HepG2 (cell line): ENCODE data around the gene IL24. TPM values are rescaled to one million over a fixed set of nuclear protein-coding genes. Genes with fewer than 3 reads are reported as not detected.

ENCODE experiments used
- ATAC-seq: fragments of 200-7000 bp; cut with Tn5 transposase; 3 replicates; pipeline ENCODE4 v1.9.1; 2020; ENCODE audit warnings: mild to moderate bottlenecking, moderate library complexity
- BruUV-seq: library from RNA; stranded (reverse); fragments of 400-500 nt; replicated peaks from 2 replicates; lab custom pipeline; 2021; lab: Mats Ljungman, UMichigan
- CTCF ChIA-PET: fragments of 300-600 bp; formaldehyde crosslinking; extraction: SDS; loops from one replicate; lab custom pipeline; 2021; ENCODE audit warnings: low total read pairs, inconsistent platforms, low intra/inter-chr PET ratio; lab: Yijun Ruan, JAX
- POLR2A ChIA-PET: fragments of 350-600 bp; sonication (Branson Sonifier 250); formaldehyde crosslinking; loops from one replicate; lab custom pipeline; 2020; ENCODE audit warnings: antibody characterized with exemption, inconsistent platforms; lab: Yijun Ruan, JAX
- DNase-seq: peaks from one replicate; pipeline ENCODE4 v3.0.0-alpha.2; 2015; ENCODE audit warnings: low spot score
- FAIRE-seq: peaks from 3 replicates; lab custom pipeline; 2011; peaks lifted over from hg19 to GRCh38; lab: Jason Lieb, UNC
- H2AFZ ChIP-seq: one replicate; pipeline ENCODE4 v1.6.1; 2011; ENCODE audit warnings: low read length, inconsistent platforms
- H3K27ac ChIP-seq: fragments of 300-600 bp; 3 replicates; pipeline ENCODE4 v1.8.0; 2011; ENCODE audit warnings: mixed run types, mild to moderate bottlenecking, mixed read lengths, low read length, inconsistent platforms; ENCODE audit not compliant: insufficient read depth; ENCODE audit errors: extremely low read length
- H3K27me3 ChIP-seq, 2 experiments: fragments of 200-600 bp in 1 of 2; 2 replicates in 1 of 2; 3 replicates in 1 of 2; pipeline versions ENCODE4 v1.6.0 to v1.8.0; 2011; ENCODE audit warnings: low read length in 2 of 2, mild to moderate bottlenecking in 2 of 2, moderate library complexity in 2 of 2, inconsistent platforms in 1 of 2; ENCODE audit not compliant: insufficient read depth in 2 of 2, control insufficient read depth in 1 of 2
- H3K36me3 ChIP-seq, 2 experiments: fragments of 200-600 bp in 1 of 2; replicated peaks in 1 of 2; 2 replicates in 1 of 2; 3 replicates in 1 of 2; pipeline versions ENCODE4 v1.5.1 to v1.8.0; 2011; ENCODE audit warnings: low read length in 2 of 2, inconsistent platforms in 1 of 2; ENCODE audit not compliant: insufficient read depth in 2 of 2, control insufficient read depth in 1 of 2
- H3K4me1 ChIP-seq: 2 replicates; pipeline ENCODE4 v1.5.1; 2012; ENCODE audit warnings: low read length, inconsistent platforms; ENCODE audit not compliant: insufficient read depth
- H3K4me2 ChIP-seq: 2 replicates; pipeline ENCODE4 v1.6.0; 2011; ENCODE audit warnings: low read depth, low read length, inconsistent platforms
- H3K4me3 ChIP-seq, 3 experiments: fragments of 200-600 bp in 1 of 3; sonication (generic), shearing (Covaris generic) in 1 of 3; replicated peaks in 1 of 3; 2 replicates each; pipeline ENCODE4 v1.5.1; 2011 to 2016; ENCODE audit warnings: low read length in 3 of 3, inconsistent platforms in 2 of 3, low read depth in 2 of 3, mild to moderate bottlenecking in 2 of 3, control low read depth in 1 of 3, mixed read lengths in 1 of 3; ENCODE audit not compliant: insufficient read depth in 1 of 3
- H3K79me2 ChIP-seq: one replicate; pipeline ENCODE4 v1.6.1; 2011; ENCODE audit warnings: low read length, inconsistent platforms; ENCODE audit not compliant: insufficient read depth
- H3K9ac ChIP-seq: 2 replicates; pipeline ENCODE4 v1.6.0; 2011; ENCODE audit warnings: mild to moderate bottlenecking, low read depth, low read length, inconsistent platforms; ENCODE audit not compliant: insufficient read depth
- H3K9me3 ChIP-seq: 2 replicates; pipeline ENCODE4 v1.5.1; 2012; ENCODE audit warnings: mild to moderate bottlenecking, low read length
- H4K20me1 ChIP-seq: 2 replicates; pipeline ENCODE4 v1.6.0; 2011; ENCODE audit warnings: inconsistent platforms, mild to moderate bottlenecking, low read length, moderate library complexity; ENCODE audit not compliant: insufficient read depth
- CERS6 ChIP-seq: sonication (generic); formaldehyde crosslinking; IDR thresholded peaks from 2 replicates; pipeline ENCODE4 v1.5.0; 2020; ENCODE audit warnings: missing genetic modification reagents
- JDP2 ChIP-seq: sonication (generic); formaldehyde crosslinking; IDR thresholded peaks from 2 replicates; pipeline ENCODE4 v1.8.1; 2022; ENCODE audit warnings: missing genetic modification reagents, borderline replicate concordance
- MIXL1 ChIP-seq: IDR thresholded peaks from 2 replicates; pipeline ENCODE4 v1.6.1; 2016
- RFXAP ChIP-seq: sonication (generic); formaldehyde crosslinking; IDR thresholded peaks from 2 replicates; pipeline ENCODE4 v1.4.0; 2020; ENCODE audit warnings: missing genetic modification reagents, borderline replicate concordance
- TBX3 ChIP-seq: fragments of 450-650 bp; IDR thresholded peaks from 2 replicates; pipeline ENCODE4 v1.6.1; 2017; ENCODE audit warnings: antibody characterized with exemption, mild to moderate bottlenecking, inconsistent platforms, borderline replicate concordance
- ZBTB14 ChIP-seq: sonication (generic); formaldehyde crosslinking; IDR thresholded peaks from 2 replicates; pipeline ENCODE4 v1.4.0; 2020; ENCODE audit warnings: missing genetic modification reagents
- ZNF331 ChIP-seq: sonication (generic); formaldehyde crosslinking; IDR thresholded peaks from 2 replicates; pipeline ENCODE4 v1.4.0; 2020; ENCODE audit warnings: missing genetic modification reagents
- ZNF850 ChIP-seq: sonication (generic); formaldehyde crosslinking; conservative IDR thresholded peaks from 2 replicates; pipeline ENCODE4 v1.9.0; 2021; ENCODE audit warnings: mild to moderate bottlenecking, missing genetic modification reagents
- WGBS: methylation state at CpG from one replicate; pipeline ENCODE4 v1.1.6; 2017; ENCODE audit warnings: low lambda C conversion rate; 5-methylcytosine and 5-hydroxymethylcytosine counted together
- in situ Hi-C: cut with HindIII; loops from 2 replicates; pipeline ENCODE4 v1.10.0; 2017; ENCODE audit warnings: low pct_unique_long_range_greater_than_20kb; ENCODE audit not compliant: extremely low pct_ligation_motif_present
- intact Hi-C: fragments of 100-400 bp; cut with micrococcal nuclease; formaldehyde crosslinking; loops from one replicate; pipeline ENCODE4 v1.10.0; 2022; ENCODE audit not compliant: unreplicated experiment
- polyA plus RNA-seq, 8 experiments: library from polyadenylated mRNA; depleted of rRNA in 3 of 8; stranded (reverse) in 7 of 8; unstranded in 1 of 8; fragments of >200 nt; fragmentation: Illumina TruSeq in 4 of 8; extraction: Trizol in 4 of 8; gene quantifications; 2 replicates each; pipeline versions ENCODE4 v1.2.1 to v1.2.3, GENCODE V29; 2011 to 2016; ENCODE audit warnings: low read depth in 4 of 8, missing spikeins in 1 of 8, mixed read lengths in 1 of 8; ENCODE audit not compliant: insufficient read depth in 1 of 8
- total RNA-seq, 5 experiments: library from RNA; depleted of rRNA; stranded (reverse); fragments of >200 nt; fragmentation: Illumina TruSeq; extraction: Trizol; gene quantifications; 2 replicates each; pipeline ENCODE4 v1.2.3, GENCODE V29; 2016; ENCODE audit warnings: low read depth in 1 of 5
- TF ChIP-seq, protein P1 (sequence below), 2 experiments: IDR thresholded peaks; 2 replicates each; pipeline ENCODE4 v1.6.1; 2011 to 2012; ENCODE audit warnings: low read length in 2 of 2, borderline replicate concordance in 1 of 2, low read depth in 1 of 2, mild to moderate bottlenecking in 1 of 2, moderate library complexity in 1 of 2
- TF ChIP-seq, protein P2 (sequence below): IDR thresholded peaks from 2 replicates; pipeline ENCODE4 v1.6.1; 2016; ENCODE audit warnings: low read depth
- TF ChIP-seq, protein P3 (sequence below): sonication (generic); formaldehyde crosslinking; IDR thresholded peaks from 2 replicates; pipeline ENCODE4 v1.4.0; 2020; ENCODE audit warnings: missing genetic modification reagents, low read depth, mild to moderate bottlenecking, borderline replicate concordance
- TF ChIP-seq, protein P4 (sequence below): sonication (generic); formaldehyde crosslinking; IDR thresholded peaks from 2 replicates; pipeline ENCODE4 v1.4.0; 2020; ENCODE audit warnings: missing genetic modification reagents, borderline replicate concordance

Gene IL24
- total and polyA plus RNA-seq, 2 of the 13 experiments (the other 11 are each of a cell fraction or from before 2014, with no cell fraction given), result not detected

DNA sequence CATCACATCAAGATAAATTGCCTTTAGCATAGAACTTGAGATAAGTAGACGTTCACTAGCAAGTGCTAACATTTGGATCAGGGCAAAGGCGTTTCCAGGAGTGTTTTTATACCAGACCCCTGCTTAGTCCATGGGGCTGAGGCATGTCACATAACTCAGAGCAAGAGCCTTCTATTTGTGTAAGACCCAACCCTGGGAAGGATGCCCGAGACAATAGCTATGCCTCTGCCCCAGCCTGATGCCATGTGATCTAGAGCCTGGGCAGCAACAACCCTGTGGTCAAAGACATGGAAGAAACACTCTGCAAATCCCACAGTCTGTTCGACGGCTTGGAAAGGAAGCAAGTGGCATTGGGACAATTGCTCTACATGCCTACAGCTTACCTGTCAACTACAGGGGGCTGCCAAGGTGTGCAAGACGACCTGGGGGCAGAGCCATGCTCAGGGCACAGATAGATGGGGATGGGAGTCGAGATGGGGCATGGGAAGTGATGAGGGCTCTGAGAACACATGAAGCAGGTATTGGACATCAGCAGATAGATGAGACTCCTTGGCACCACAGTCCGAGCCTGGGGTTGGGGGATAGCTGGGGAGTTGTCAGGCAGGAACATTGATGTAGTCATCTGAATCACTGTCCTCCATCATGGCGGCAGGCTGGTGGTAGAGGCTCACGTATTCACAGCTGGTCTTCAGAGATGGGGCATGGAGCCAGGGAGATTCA is 7.3 kb downstream of the IL24 start:
- H3K4me3 ChIP-seq, result no peak overlapping the region
- H3K9me3 ChIP-seq, result no peaks in the 10 kb centered on the region
- DNase-seq (no peak), FAIRE-seq (no peak), ATAC-seq (no peak)
- POLR2A ChIA-PET, result no interaction called here
- no TSS peak for BruUV-seq
- H3K27me3 ChIP-seq, result peaks cover 2 to 22% of the 10 kb centered on the region in 2 experiments; a peak in 4 of 5 replicates
- 10% methylated on average over 10 of the region's 10 CpGs for WGBS
- CTCF ChIA-PET, result no interaction called here
- no peak overlapping the region for H3K9ac ChIP-seq
- no peak overlapping the region for H2AFZ ChIP-seq
- H3K4me1 ChIP-seq, result no peaks in the 10 kb centered on the region
- intact Hi-C loops, result no loop called here
- H3K27ac ChIP-seq, result no peak overlapping the region
- no peaks in the 10 kb centered on the region for H4K20me1 ChIP-seq
- no peaks in the 10 kb centered on the region for H3K36me3 ChIP-seq
- H3K79me2 ChIP-seq, result no peaks in the 10 kb centered on the region
- no peak overlapping the region for H3K4me2 ChIP-seq
- in situ Hi-C loops, result loop anchor here (25.0 kb wide), 1 partner anchor 267 kb away; the partner anchor contains the start of gene DYRK3
- no peak for TF ChIP-seq ZNF850
- TF ChIP-seq TBX3, result no peak
- TF ChIP-seq, protein P1, sequence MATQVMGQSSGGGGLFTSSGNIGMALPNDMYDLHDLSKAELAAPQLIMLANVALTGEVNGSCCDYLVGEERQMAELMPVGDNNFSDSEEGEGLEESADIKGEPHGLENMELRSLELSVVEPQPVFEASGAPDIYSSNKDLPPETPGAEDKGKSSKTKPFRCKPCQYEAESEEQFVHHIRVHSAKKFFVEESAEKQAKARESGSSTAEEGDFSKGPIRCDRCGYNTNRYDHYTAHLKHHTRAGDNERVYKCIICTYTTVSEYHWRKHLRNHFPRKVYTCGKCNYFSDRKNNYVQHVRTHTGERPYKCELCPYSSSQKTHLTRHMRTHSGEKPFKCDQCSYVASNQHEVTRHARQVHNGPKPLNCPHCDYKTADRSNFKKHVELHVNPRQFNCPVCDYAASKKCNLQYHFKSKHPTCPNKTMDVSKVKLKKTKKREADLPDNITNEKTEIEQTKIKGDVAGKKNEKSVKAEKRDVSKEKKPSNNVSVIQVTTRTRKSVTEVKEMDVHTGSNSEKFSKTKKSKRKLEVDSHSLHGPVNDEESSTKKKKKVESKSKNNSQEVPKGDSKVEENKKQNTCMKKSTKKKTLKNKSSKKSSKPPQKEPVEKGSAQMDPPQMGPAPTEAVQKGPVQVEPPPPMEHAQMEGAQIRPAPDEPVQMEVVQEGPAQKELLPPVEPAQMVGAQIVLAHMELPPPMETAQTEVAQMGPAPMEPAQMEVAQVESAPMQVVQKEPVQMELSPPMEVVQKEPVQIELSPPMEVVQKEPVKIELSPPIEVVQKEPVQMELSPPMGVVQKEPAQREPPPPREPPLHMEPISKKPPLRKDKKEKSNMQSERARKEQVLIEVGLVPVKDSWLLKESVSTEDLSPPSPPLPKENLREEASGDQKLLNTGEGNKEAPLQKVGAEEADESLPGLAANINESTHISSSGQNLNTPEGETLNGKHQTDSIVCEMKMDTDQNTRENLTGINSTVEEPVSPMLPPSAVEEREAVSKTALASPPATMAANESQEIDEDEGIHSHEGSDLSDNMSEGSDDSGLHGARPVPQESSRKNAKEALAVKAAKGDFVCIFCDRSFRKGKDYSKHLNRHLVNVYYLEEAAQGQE (IDR thresholded peaks at IDR 0.05; ENCODE audit: borderline replicate concordance in 1 of 2, low read depth in 1 of 2, low read length in 2 of 2), result no peak
- TF ChIP-seq, protein P2, sequence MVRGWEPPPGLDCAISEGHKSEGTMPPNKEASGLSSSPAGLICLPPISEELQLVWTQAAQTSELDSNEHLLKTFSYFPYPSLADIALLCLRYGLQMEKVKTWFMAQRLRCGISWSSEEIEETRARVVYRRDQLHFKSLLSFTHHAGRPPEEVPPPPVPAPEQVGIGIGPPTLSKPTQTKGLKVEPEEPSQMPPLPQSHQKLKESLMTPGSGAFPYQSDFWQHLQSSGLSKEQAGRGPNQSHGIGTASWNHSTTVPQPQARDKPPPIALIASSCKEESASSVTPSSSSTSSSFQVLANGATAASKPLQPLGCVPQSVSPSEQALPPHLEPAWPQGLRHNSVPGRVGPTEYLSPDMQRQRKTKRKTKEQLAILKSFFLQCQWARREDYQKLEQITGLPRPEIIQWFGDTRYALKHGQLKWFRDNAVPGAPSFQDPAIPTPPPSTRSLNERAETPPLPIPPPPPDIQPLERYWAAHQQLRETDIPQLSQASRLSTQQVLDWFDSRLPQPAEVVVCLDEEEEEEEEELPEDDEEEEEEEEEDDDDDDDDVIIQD (CRISPR knock-in tag), result no peak
- TF ChIP-seq RFXAP (CRISPR knock-in tag), result no peak
- no peak for TF ChIP-seq ZBTB14 (CRISPR knock-in tag)
- TF ChIP-seq, protein P3, sequence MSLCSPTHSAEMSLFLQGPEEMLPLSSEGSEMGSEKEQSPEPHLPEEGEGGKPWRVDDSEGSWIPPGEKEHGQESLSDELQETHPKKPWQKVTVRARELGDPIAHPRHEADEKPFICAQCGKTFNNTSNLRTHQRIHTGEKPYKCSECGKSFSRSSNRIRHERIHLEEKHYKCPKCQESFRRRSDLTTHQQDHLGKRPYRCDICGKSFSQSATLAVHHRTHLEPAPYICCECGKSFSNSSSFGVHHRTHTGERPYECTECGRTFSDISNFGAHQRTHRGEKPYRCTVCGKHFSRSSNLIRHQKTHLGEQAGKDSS (CRISPR knock-in tag), result no peak
- TF ChIP-seq MIXL1 (CRISPR knock-in tag), result no peak
- TF ChIP-seq, protein P4, sequence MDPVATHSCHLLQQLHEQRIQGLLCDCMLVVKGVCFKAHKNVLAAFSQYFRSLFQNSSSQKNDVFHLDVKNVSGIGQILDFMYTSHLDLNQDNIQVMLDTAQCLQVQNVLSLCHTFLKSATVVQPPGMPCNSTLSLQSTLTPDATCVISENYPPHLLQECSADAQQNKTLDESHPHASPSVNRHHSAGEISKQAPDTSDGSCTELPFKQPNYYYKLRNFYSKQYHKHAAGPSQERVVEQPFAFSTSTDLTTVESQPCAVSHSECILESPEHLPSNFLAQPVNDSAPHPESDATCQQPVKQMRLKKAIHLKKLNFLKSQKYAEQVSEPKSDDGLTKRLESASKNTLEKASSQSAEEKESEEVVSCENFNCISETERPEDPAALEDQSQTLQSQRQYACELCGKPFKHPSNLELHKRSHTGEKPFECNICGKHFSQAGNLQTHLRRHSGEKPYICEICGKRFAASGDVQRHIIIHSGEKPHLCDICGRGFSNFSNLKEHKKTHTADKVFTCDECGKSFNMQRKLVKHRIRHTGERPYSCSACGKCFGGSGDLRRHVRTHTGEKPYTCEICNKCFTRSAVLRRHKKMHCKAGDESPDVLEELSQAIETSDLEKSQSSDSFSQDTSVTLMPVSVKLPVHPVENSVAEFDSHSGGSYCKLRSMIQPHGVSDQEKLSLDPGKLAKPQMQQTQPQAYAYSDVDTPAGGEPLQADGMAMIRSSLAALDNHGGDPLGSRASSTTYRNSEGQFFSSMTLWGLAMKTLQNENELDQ, result no peak
- no peak for TF ChIP-seq ZNF331
- TF ChIP-seq CERS6 (CRISPR knock-in tag), result no peak
- TF ChIP-seq JDP2, result no peak
